Fibroblast of lung (primary cell): ENCODE measurements around the gene ANXA6. TPM values are rescaled to one million over a fixed set of nuclear protein-coding genes. Genes with fewer than 3 reads are reported as not detected.

Experiments used
- DNase-seq, 2 donors: peaks; one replicate each; pipeline versions ENCODE4 v3.0.0 to v3.0.0-alpha.2; 2010; ENCODE audit warnings: low read depth in 2 of 2
- H2AFZ ChIP-seq: 2 replicates; pipeline ENCODE4 v1.5.1; 2012; ENCODE audit warnings: low read length, control low read depth, inconsistent platforms
- H3K27ac ChIP-seq: 2 replicates; pipeline ENCODE4 v1.5.1; 2011; ENCODE audit warnings: low read length, control low read depth; ENCODE audit not compliant: insufficient read depth
- H3K27me3 ChIP-seq: 2 replicates; pipeline ENCODE4 v1.5.1; 2011; ENCODE audit warnings: mild to moderate bottlenecking, low read length; ENCODE audit not compliant: control insufficient read depth, insufficient read depth
- H3K36me3 ChIP-seq: 2 replicates; pipeline ENCODE4 v1.5.1; 2011; ENCODE audit warnings: low read length; ENCODE audit not compliant: control insufficient read depth, insufficient read depth
- H3K4me1 ChIP-seq: 2 replicates; pipeline ENCODE4 v1.5.1; 2011; ENCODE audit warnings: low read length; ENCODE audit not compliant: control insufficient read depth, insufficient read depth; ENCODE audit errors: extremely low read depth
- H3K4me2 ChIP-seq: 2 replicates; pipeline ENCODE4 v1.5.1; 2011; ENCODE audit warnings: low read length, control low read depth; ENCODE audit not compliant: insufficient read depth; ENCODE audit errors: extremely low read depth
- H3K4me3 ChIP-seq, 4 experiments: fragments of 200-600 bp in 1 of 4; sonication (generic) in 1 of 4; replicated peaks in 1 of 4; 2 replicates each; pipeline ENCODE4 v1.5.1; 2011 to 2016; ENCODE audit warnings: low read length in 4 of 4, low read depth in 3 of 4, mild to moderate bottlenecking in 3 of 4, control low read depth in 2 of 4, inconsistent platforms in 1 of 4, mixed read lengths in 1 of 4; ENCODE audit not compliant: insufficient read depth in 1 of 4; ENCODE audit errors: control extremely low read depth in 1 of 4
- H3K79me2 ChIP-seq: 2 replicates; pipeline ENCODE4 v1.5.1; 2012; ENCODE audit warnings: mild to moderate bottlenecking, low read length, inconsistent platforms; ENCODE audit not compliant: control insufficient read depth, insufficient read depth
- H3K9ac ChIP-seq: 2 replicates; pipeline ENCODE4 v1.5.1; 2011; ENCODE audit warnings: mild to moderate bottlenecking, low read length, control low read depth; ENCODE audit not compliant: insufficient read depth
- H3K9me3 ChIP-seq: 2 replicates; pipeline ENCODE4 v1.5.1; 2012; ENCODE audit warnings: low read depth, low read length; ENCODE audit not compliant: control insufficient read depth, insufficient read depth
- H4K20me1 ChIP-seq: 2 replicates; pipeline ENCODE4 v1.5.1; 2011; ENCODE audit warnings: low read length; ENCODE audit not compliant: control insufficient read depth, insufficient read depth; ENCODE audit errors: extremely low read depth
- EZH2 ChIP-seq: IDR thresholded peaks from 2 replicates; pipeline ENCODE4 v1.5.1; 2012; ENCODE audit warnings: low read length, control low read depth, mild to moderate bottlenecking; ENCODE audit errors: missing control alignments
- polyA plus RNA-seq, 2 donors: library from polyadenylated mRNA; depleted of rRNA in 1 of 2; stranded (reverse) in 1 of 2; unstranded in 1 of 2; fragments of >200 nt; gene quantifications; 2 replicates each; pipeline ENCODE4 v1.2.1, GENCODE V29; 2011 to 2012; ENCODE audit warnings: missing spikeins in 1 of 2
- total RNA-seq: library from RNA; depleted of rRNA; stranded (reverse); fragments of >200 nt; gene quantifications from 2 replicates; pipeline ENCODE4 v1.2.1, GENCODE V29; 2014
- TF ChIP-seq, protein P1 (sequence below), 2 donors: IDR thresholded peaks in 1 of 2; conservative IDR thresholded peaks in 1 of 2; 1 replicate in 1 of 2; 2 replicates in 1 of 2; pipeline ENCODE4 v1.5.1; 2011 to 2012; ENCODE audit warnings: low read length in 2 of 2, control low read depth in 1 of 2, inconsistent platforms in 1 of 2, low read depth in 1 of 2, mild to moderate bottlenecking in 1 of 2

ANXA6 gene
- total and polyA plus RNA-seq, 2 donors (not counting 1 experiment from before 2014, with no cell fraction given) = 591 to 615 TPM

DNA sequence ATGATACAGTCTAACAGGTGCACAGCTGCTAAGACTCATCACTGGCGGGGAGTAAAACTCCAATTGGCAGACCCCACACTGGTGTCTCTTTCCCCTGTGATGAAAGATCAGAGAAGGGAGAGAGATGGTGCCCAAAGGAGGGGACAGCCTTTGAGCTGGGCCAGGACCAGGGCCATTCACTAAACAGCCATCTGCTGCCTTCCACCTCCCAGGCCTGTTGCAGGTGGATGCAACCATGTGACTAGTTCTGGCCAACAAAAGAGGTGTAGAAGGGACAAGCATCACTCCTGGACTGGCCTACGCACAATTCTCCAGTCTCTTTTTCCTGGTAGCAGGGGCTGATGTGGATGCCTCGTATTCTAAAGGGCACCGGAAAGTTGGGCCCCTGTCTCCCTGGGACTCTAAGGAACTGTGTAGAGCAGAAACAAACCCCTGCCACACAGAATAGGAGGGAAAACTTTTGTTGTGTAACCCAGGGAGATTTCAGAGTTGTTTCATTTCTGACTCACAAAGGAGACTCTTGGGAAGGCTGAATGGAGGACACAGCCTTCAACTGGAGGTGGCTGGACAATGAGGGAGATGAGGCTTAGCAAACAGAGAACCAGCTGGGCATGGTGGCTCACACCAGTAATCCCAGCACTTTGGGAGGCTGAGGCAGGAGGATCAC is 103.7 kb downstream of the ANXA6 start:
- Histone ChIP-seq H3K36me3 (peaks cover 4% of the 10 kb centered on the region), H3K4me1 (peaks cover 6% of the 10 kb centered on the region), H3K4me2 (no peak overlapping the region), H3K79me2 (no peaks in the 10 kb centered on the region), H3K27ac (no peak overlapping the region), H3K9me3 (no peaks in the 10 kb centered on the region), H2AFZ (no peak overlapping the region), H4K20me1 (no peaks in the 10 kb centered on the region), H3K4me3 (no peak overlapping the region), H3K9ac (no peak overlapping the region), H3K27me3 (no peaks in the 10 kb centered on the region)
- no peak for TF ChIP-seq EZH2
- TF ChIP-seq, protein P1, sequence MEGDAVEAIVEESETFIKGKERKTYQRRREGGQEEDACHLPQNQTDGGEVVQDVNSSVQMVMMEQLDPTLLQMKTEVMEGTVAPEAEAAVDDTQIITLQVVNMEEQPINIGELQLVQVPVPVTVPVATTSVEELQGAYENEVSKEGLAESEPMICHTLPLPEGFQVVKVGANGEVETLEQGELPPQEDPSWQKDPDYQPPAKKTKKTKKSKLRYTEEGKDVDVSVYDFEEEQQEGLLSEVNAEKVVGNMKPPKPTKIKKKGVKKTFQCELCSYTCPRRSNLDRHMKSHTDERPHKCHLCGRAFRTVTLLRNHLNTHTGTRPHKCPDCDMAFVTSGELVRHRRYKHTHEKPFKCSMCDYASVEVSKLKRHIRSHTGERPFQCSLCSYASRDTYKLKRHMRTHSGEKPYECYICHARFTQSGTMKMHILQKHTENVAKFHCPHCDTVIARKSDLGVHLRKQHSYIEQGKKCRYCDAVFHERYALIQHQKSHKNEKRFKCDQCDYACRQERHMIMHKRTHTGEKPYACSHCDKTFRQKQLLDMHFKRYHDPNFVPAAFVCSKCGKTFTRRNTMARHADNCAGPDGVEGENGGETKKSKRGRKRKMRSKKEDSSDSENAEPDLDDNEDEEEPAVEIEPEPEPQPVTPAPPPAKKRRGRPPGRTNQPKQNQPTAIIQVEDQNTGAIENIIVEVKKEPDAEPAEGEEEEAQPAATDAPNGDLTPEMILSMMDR (conservative IDR thresholded peaks at IDR 0.05 in 1 of 2, IDR thresholded peaks at IDR 0.05 in 1 of 2; ENCODE audit: low read depth in 1 of 2, low read length in 2 of 2) = no peak
- DNase-seq = no peak

DNA sequence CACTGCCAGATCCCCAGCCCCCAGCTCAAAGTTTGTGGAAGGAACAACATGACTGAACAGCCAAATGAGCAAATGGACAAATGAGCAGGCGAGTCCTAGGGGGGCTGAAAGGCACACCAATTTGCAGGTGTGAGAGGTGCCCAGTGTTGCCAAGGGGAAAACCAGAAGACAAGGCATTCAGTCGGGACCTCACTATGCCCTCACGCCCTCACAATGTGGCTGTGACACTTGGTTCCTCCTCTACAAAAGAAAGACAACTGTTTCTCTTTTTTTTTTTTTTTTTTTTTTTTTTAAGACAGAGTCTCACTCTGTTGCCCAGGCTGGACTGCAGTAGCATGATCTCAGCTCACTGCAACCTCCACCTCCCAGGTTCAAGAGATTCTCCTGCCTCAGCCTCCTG is 104.7 kb downstream of the ANXA6 start:
- no peaks in the 10 kb centered on the region for H3K9me3 ChIP-seq
- H3K9ac ChIP-seq = no peak overlapping the region
- H3K4me2 ChIP-seq = no peak overlapping the region
- H3K79me2 ChIP-seq = no peaks in the 10 kb centered on the region
- H4K20me1 ChIP-seq = no peaks in the 10 kb centered on the region
- H2AFZ ChIP-seq = no peak overlapping the region
- TF ChIP-seq, protein P1 (conservative IDR thresholded peaks at IDR 0.05 in 1 of 2, IDR thresholded peaks at IDR 0.05 in 1 of 2; ENCODE audit: low read depth in 1 of 2, low read length in 2 of 2) = no peak
- no peak for TF ChIP-seq EZH2
- no peak overlapping the region for H3K4me3 ChIP-seq
- no peak overlapping the region for H3K27ac ChIP-seq
- peaks cover 6% of the 10 kb centered on the region for H3K4me1 ChIP-seq
- H3K36me3 ChIP-seq = peaks cover 2% of the 10 kb centered on the region
- no peak for DNase-seq
- H3K27me3 ChIP-seq = no peaks in the 10 kb centered on the region

DNA sequence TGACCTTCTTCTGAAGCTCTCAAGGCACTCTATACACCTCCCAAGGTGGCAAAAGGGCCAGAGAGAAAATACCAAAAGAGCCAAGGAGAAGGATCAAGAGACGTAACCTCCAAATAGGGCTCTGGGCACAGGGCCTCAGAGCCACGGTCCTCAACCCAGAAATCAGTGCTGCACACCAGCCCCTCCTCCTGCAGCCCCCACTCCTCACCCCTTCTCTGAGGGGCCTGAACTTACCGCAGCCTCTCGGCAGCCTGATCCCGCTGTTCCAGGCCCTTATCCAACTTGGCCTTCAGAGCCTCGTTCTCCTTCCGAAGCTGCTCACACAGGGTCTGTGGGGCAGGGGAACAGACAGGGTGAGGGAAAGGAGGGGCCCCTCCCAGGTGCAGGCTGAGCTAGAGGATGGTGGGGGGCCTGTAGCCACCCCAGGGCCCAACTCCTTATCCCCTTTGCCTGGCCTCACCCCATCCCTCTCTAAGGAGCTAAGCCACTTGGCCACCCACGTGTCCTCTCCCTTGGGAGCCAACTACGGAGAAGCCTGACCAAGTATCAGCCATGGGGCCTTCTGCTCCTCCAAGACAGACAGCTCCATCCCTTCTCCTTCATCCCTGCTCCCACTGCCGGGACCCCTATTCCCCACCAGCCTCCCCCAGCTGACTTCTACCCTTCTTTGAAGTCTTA is 105.5 kb downstream of the ANXA6 start:
- TF ChIP-seq EZH2 = no peak
- TF ChIP-seq, protein P1 (conservative IDR thresholded peaks at IDR 0.05 in 1 of 2, IDR thresholded peaks at IDR 0.05 in 1 of 2; ENCODE audit: low read depth in 1 of 2, low read length in 2 of 2) = no peak
- Histone ChIP-seq H3K4me1 (peaks cover 6% of the 10 kb centered on the region), H3K36me3 (peaks cover 3% of the 10 kb centered on the region), H3K9ac (no peak overlapping the region), H4K20me1 (no peaks in the 10 kb centered on the region), H2AFZ (no peak overlapping the region), H3K4me2 (no peak overlapping the region), H3K27me3 (no peaks in the 10 kb centered on the region), H3K79me2 (no peaks in the 10 kb centered on the region), H3K27ac (no peak overlapping the region), H3K4me3 (no peak overlapping the region), H3K9me3 (no peaks in the 10 kb centered on the region)
- DNase-seq = no peak
